GM23338 (cell line): ENCODE measurements around the gene BTC.

ENCODE experiments used
- CREB1 ChIP-seq: fragments of 250-450 bp; sonication (Bioruptor Pico); IDR thresholded peaks from 2 replicates; pipeline ENCODE4 v1.5.0; 2020; ENCODE audit warnings: low read depth, mild to moderate bottlenecking, moderate library complexity
- CTCF ChIP-seq, 2 experiments: fragments of 200-600 bp in 1 of 2; sonication (generic) in 1 of 2; conservative IDR thresholded peaks; 2 replicates each; pipeline versions ENCODE4 v1.5.1 to v1.6.1; 2016 to 2017; ENCODE audit warnings: antibody characterized with exemption in 2 of 2, low read depth in 2 of 2, mild to moderate bottlenecking in 2 of 2, moderate library complexity in 1 of 2
- ETS1 ChIP-seq: IDR thresholded peaks from 2 replicates; pipeline ENCODE4 v1.6.1; 2016; ENCODE audit warnings: antibody characterized with exemption
- EZH2 ChIP-seq: fragments of 200-600 bp; sonication (generic); IDR thresholded peaks from one replicate; pipeline ENCODE4 v1.8.0; 2017; ENCODE audit warnings: antibody characterized with exemption, mild to moderate bottlenecking, low read depth; ENCODE audit not compliant: unreplicated experiment
- EZH2phosphoT487 ChIP-seq: fragments of 200-600 bp; sonication (generic); IDR thresholded peaks from one replicate; pipeline ENCODE4 v1.8.1; 2018; ENCODE audit warnings: antibody characterized with exemption; ENCODE audit not compliant: unreplicated experiment
- JUNB ChIP-seq: IDR thresholded peaks from one replicate; pipeline ENCODE4 v1.6.1; 2016; ENCODE audit warnings: antibody characterized with exemption; ENCODE audit not compliant: unreplicated experiment
- NANOG ChIP-seq: IDR thresholded peaks from 2 replicates; pipeline ENCODE4 v1.6.1; 2016; ENCODE audit warnings: antibody characterized with exemption, borderline replicate concordance
- POLR2AphosphoS5 ChIP-seq: IDR thresholded peaks from 2 replicates; pipeline ENCODE4 v1.6.1; 2016; ENCODE audit warnings: antibody characterized with exemption, low read depth
- REST ChIP-seq: IDR thresholded peaks from one replicate; pipeline ENCODE4 v1.6.1; 2018; ENCODE audit warnings: antibody characterized with exemption; ENCODE audit not compliant: unreplicated experiment
- STAT1 ChIP-seq: IDR thresholded peaks from one replicate; pipeline ENCODE4 v1.6.1; 2016; ENCODE audit warnings: antibody characterized with exemption; ENCODE audit not compliant: unreplicated experiment
- ZNF114 ChIP-seq: fragments of 250-450 bp; sonication (Bioruptor Pico); IDR thresholded peaks from 2 replicates; pipeline ENCODE4 v1.5.0; 2020; ENCODE audit warnings: mild to moderate bottlenecking, moderate library complexity
- ZNF331 ChIP-seq: fragments of 250-450 bp; sonication (Bioruptor Pico); IDR thresholded peaks from 2 replicates; pipeline ENCODE4 v1.5.0; 2020; ENCODE audit warnings: low read depth, mild to moderate bottlenecking, moderate library complexity
- ZNF462 ChIP-seq: fragments of 250-450 bp; sonication (Bioruptor Pico); IDR thresholded peaks from 2 replicates; pipeline ENCODE4 v1.5.0; 2020; ENCODE audit warnings: mild to moderate bottlenecking, moderate library complexity

- TF ChIP-seq REST (no peak), POLR2AphosphoS5 (no peak), CTCF (conservative IDR thresholded peaks at IDR 0.05; ENCODE audit: low read depth in 2 of 2) (no peak), EZH2 (no peak), CREB1 (CRISPR knock-in tag) (no peak), EZH2phosphoT487 (no peak), JUNB (no peak), ZNF114 (no peak), STAT1 (no peak), ETS1 (no peak), NANOG (no peak), ZNF331 (CRISPR knock-in tag) (no peak), ZNF462 (CRISPR knock-in tag) (no peak)
Observed at GRCh38 chr4:74790652-74791051, 3.7 kb downstream of the BTC start.
